ENCODE measurements around the gene DNMBP.
"Not testable (repeated sequence)": the region's sequence is repeated elsewhere in the genome, so short reads cannot be mapped to it uniquely, and the experiment has no call there.

DNMBP gene

GRCh38 chr10:100013621-100014020, 3.9 kb upstream of the DNMBP start:
- no peak for DNase-seq

- DNase-seq, result not testable (repeated sequence)
Observed at GRCh38 chr10:100011906-100012305, 2.2 kb upstream of the DNMBP start.

GRCh38 chr10:100009283-100009792, 409 bp downstream of the DNMBP start:
- DNase-seq, result no peak

GRCh38 chr10:100008708-100009282, 952 bp downstream of the DNMBP start:
- DNase-seq, result no peak

GRCh38 chr10:100008142-100008522, 1.6 kb downstream of the DNMBP start:
- no peak for DNase-seq

DNA sequence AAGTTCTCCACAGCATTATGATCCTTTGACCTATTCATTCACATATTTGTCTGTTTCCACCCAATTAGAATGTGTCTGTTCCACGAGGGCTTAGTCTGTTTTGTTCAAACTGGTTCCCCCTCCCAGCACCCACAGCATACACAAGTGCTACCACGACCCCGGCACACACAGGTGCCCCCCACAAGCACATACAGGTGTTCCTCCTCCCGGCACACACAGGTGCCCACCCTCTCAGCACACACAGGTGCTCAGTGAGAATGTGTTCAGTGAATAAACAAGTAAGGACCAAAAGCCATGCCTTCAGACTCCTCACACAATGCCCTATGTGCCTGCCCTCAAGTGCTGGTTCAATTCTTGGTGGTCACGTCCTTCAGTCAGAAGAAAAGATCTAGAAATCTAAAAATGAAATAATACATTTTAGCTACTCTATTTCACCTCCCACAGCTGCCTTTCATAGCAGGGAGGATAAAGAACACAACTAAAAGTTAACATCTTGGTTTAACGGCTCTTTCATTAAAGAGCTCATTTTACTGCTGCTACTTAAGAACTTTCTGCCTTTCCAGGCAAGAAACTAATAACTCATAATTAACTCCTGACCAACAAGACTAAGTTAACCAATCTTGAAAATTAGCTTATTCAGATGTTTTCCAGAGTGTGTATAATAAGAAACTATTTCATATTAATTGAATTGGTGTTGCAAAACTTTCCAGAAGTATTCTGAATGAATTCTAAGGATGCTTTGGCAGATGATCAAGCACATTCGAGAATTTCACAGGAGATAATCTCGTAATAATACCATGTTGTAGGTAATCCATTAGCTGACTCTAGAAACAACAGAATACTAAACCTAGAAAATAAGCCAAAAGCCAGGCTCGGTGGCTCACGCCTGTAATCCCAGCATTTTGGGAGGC, 2.3 kb downstream of the DNMBP start:
- no peak for DNase-seq

DNA sequence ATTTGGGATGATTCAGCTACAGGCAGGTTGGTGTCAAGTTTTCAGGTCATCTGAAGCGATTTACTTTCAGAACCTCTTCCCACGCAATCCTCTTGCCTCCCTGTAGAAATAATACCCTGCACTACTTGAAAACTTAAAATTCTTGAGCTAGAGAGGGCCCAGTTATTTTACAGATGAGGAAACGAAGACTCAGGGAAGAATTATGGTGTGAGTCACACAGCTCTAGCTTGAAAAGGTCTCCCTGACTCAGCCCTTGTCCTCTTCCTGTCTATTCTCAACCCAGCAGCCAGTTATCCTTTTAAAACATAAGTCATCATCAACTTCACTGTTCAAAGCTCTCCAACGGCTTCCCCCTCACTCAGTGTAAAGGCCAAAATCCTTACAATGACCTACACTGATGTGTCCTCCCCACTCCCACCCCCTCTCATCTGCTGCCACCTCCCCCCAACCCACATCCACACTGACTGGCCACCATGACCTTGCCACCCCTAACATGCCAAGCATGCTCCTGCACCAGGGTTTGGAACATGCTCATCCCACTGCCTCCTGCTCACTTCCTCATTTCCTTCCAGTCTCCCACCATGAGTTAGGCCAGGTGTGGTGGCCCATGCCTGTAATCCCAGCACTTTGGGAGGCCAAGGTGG, 3.4 kb downstream of the DNMBP start:
- DNase-seq, result peak; percentile 18

DNA sequence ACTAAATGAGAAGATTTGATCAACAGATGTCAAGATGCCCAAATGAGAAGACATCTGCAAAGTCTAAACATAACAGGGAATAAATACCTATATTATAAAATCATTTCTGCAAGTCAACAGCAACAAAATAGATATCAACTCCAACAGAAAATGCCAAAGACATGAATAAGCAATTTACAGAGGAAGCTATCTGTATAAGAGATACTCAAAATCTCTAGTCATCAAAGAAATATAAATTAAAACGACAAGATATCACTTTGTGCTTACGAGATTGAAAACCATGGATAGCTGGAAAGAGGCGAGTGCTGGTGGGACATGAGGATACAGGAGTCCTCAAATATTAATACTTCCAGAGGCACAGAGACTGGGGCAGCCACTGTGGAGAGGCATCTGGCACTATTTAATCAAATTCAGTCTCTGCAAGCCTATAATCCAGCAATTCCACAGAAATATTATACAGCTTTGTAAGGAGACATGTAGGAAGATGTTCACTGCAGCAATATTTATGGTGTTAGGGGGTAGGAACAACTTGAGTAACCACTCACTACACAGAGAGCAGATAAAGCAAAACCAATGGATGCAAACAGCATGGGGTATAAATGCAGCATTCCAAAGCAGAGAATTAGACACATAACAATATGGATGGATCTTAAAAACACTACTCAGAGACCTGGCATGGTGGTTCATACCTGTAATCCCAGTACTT, 4.8 kb downstream of the DNMBP start:
- DNase-seq, result no peak

- DNase-seq, result no peak
Observed at GRCh38 chr10:100000109-100000644, 9.6 kb downstream of the DNMBP start.

DNA sequence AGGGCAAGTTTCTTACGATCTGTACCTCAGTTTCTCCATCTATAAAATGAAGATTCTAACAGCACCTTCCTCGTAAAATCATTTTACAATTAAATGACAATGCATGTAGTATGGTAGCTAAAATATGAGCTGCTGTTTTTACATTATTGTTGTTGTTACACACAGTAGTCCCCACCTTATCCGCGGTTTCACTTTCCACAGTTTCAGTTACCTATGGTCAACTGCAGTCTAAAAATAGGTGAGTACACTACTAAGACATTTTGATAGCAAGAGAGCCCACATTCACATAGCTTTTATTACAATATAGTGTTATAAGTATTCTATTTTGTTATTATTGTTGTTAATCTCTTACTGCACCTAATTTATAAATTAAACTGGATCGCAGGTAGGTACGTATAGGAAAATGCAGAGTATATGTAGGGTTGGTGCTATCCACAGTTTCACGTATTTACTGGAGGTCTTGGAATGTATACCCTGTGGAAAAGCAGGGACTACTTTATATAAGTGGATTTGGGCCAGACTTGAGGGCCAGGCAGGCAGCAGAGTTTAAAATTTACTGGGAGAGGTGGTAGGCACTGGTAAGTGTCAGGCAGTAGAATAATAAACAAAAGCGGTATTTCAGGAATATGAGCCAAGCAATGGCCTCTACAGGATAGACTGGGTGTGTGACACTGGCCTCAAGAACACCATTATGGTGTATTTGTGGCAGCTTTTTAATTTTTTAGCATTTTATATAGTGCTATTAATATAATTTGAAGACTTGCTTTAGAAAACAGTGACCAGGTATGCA, 10.2 kb downstream of the DNMBP start:
- DNase-seq, result no peak

- DNase-seq, result no peak
Observed at GRCh38 chr10:99998889-99999288, 10.9 kb downstream of the DNMBP start.

DNA sequence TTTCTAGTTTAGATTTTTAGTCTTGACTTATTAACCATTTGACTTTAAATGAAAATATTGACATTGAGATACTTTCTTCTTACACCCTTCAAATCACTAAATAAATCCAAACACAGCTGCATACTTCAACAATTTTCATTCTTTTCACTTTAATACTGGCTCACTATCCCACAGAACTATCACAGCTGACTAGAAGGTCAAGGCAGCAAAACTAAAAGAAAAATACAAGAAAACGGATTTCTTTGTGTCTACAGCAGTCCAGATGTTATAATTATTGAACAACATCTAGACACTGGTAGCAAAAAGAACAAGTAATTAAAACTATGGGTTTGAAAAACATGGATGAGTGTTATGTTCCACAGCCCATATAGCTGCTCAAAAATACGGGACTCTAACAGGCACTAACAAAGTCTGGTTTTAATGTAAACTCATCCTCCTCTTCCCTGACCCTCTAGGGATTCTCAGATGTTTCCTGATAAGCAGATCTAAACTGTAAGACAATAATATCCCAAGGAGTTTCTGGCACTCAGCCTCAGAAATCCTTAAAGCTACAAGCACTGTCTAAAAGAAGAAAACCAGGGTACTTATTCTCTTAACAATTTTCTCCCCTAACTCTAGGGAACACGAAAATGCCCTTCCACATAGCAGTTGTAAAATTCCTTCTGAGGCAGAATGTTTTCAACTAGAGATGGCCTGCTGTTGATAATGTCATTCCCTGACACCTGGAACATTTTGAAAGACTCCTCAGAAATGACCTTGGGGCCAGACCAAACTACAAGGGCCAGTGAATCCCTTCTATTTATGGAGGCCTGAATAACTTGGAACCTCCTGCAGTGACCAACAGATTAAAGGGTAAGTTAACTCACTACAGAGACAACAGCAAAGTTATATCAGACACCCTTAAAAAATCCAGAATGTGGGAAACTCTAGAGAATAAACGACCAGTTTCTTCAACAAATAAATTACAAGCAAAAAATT, 12.8 kb downstream of the DNMBP start:
- DNase-seq, result no peak

- DNase-seq, result no peak
Observed at GRCh38 chr10:99995713-99996112, 14.0 kb downstream of the DNMBP start.

- DNase-seq, result no peak
Observed at GRCh38 chr10:99995269-99995668, 14.5 kb downstream of the DNMBP start.

DNA sequence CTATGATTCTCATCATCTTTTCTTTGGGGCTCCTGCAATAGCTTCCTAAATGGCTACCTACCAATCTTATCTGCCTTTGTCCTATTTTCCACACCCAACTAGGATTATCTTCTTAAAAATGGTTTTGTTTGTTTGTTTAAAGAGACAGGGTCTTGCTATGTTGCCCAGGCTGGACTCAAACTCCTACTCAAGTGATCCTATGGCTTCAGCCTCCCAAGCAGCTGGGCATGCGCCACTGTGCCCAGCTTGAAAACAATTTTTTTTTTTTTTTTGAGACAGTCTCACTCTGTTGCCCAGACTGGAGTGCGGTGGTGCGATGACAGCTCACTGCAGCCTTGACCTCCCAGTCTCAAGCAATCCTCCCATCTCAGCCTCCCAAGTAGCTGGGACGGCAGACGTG, 14.9 kb downstream of the DNMBP start:
- DNase-seq, result no peak

DNA sequence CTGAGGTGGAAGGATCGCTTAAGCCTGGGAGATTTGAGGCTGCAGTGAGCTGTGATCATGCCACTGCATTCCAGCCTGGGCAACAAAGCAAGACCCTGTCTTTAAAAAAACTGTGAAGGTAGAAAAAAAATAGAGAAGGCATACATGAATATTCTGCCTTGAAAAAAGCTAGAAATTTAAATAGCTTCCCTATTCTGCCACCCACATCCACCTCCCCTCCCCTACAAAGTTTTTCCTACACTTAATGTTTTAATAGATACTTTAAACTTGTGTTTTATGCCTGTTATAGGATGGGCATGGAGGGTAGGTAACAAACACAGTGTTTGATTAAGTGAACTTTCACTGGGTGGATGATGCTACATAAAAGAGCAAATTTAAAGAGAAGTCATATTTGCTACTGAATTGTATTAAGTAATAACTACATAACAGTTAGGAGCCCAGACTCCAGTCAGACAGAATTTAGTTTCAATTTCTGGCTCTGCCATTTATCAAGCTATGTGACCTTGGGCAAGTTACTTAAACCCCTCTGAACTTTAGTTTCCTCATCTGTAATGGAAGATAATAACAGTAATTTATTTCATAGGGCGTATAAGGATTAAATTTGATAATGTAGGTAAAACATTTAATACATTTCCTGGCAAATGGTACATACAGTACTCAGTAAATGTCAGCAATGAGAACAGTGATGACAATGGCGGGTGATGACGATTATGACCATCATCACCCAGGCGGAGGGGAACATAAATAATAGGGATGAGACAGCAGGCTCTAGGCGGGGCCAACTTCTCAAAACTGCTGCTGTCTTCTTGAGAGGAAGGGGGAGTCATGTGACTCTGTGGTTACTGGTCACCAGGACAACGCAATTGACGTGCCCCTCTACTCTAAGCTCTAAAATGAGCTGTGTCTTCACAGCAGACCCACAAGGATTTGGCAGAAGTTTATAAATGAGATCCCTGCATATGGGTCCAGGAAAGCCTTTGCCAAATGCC, 15.8 kb downstream of the DNMBP start:
- peak; percentile 67 for DNase-seq

DNA sequence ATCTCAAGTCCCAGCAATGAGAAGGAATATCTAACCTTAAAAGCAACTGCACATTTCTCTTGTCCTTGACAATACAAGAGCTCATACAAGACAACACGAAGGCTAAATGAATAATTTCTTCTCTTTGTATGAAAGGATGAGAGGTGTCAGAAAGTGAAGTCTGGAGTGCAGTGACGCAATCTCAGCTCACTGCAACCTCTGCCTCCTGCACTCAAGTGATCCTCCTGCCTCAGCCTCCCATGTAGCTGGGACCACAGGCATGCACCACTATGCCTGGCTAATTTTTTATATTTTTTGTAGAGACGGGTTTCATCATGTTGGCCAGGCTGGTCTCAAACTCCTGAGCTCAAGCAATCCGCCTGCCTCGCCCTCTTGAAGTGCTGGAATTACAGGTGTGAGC, 24.1 kb downstream of the DNMBP start:
- not testable (repeated sequence) for DNase-seq

GRCh38 chr10:99984211-99985034, 25.3 kb downstream of the DNMBP start:
- no peak for DNase-seq
